ENCODE results near the gene GPR137. TPM values are rescaled to one million over a fixed set of nuclear protein-coding genes. Genes with fewer than 3 reads are reported as not detected.

GPR137 gene
- total and polyA plus RNA-seq, 9 of the 15 experiments (the other 6 are each of a cell fraction or from before 2014, with no cell fraction given) = 0.32 to 26.7 (median 10.7) TPM

GRCh38 chr11:64276653-64277431 lies 8.8 kb upstream of the GPR137 start:
- Histone ChIP-seq H3K9me1 (ENCODE audit: control insufficient read depth, insufficient read depth, low read length) (no peaks in the 10 kb centered on the region), H3K4me3 (no peak overlapping the region), H2AFZ (ENCODE audit: low read depth, low read length) (no peak overlapping the region), H3K36me3 (ENCODE audit: control insufficient read depth, insufficient read depth, low read length) (peaks cover 31% of the 10 kb centered on the region; the same call in 2 of the 3 replicates), H3K27me3 (ENCODE audit: control insufficient read depth in 2 of 2, insufficient read depth in 2 of 2, low read length in 2 of 2) (no peaks in the 10 kb centered on the region), H4K20me1 (replicated peaks; ENCODE audit: control insufficient read depth, insufficient read depth, low read length) (no peaks in the 10 kb centered on the region), H3K9ac (ENCODE audit: insufficient read depth in 1 of 2, low read depth in 2 of 2, low read length in 2 of 2) (peak overlapping the region in 1 of 2 experiments; percentile 78; a peak in 2 of 4 replicates), H3K4me2 (ENCODE audit: insufficient read depth, low read length) (no peak overlapping the region), H3K79me2 (ENCODE audit: control insufficient read depth, insufficient read depth, low read length) (peaks cover 27% of the 10 kb centered on the region), H3K4me1 (replicated peaks in 1 of 2; ENCODE audit: control insufficient read depth in 2 of 2, insufficient read depth in 2 of 2, low read length in 2 of 2) (peaks cover 15 to 37% of the 10 kb centered on the region in 2 experiments), H3K27ac (ENCODE audit: extremely low read depth, low read depth, low read length) (no peak overlapping the region), H3K9me3 (replicated peaks; ENCODE audit: control insufficient read depth, insufficient read depth, low read depth, low read length) (no peaks in the 10 kb centered on the region)
- DNase-seq (ENCODE audit: extremely low read depth in 1 of 4, low spot score in 3 of 4) = no peak
- TF ChIP-seq PHTF2 (CRISPR knock-in tag; IDR thresholded peaks at IDR 0.05) (no peak), E2F3 (CRISPR knock-in tag; IDR thresholded peaks at IDR 0.05) (no peak), TCF15 (CRISPR knock-in tag; IDR thresholded peaks at IDR 0.05) (no peak), AFF1 (IDR thresholded peaks at IDR 0.05; ENCODE audit: low read depth in 1 of 2, partially characterized antibody in 2 of 2) (no peak), RBFOX2 (IDR thresholded peaks at IDR 0.05; ENCODE audit: low read depth, low read length) (no peak), RBBP5 (IDR thresholded peaks at IDR 0.05; ENCODE audit: borderline replicate concordance, insufficient read depth, low read length, poor library complexity, severe bottlenecking) (no peak), ZNF143 (CRISPR knock-in tag; IDR thresholded peaks at IDR 0.05) (no peak), RREB1 (CRISPR knock-in tag; IDR thresholded peaks at IDR 0.05) (no peak)
- intact Hi-C loops (cut with micrococcal nuclease) (no loop called here), in situ Hi-C loops (cut with MboI) (no loop called here)
- ChIA-PET CTCF (ENCODE audit: low intra/inter-chr PET ratio) (interaction anchor here (0.5 kb wide), 1 partner anchor 78 kb away, joined by 3 read pairs; no protein-coding TSS in a partner anchor), POLR2A (interaction anchor here (0.6 to 1.0 kb wide), 3 partner anchors 9 to 600 kb away, joined by 3 read pairs; no protein-coding TSS in a partner anchor)
- no peak for ATAC-seq
- BruUV-seq (replicated peaks) = no TSS peak
- WGBS (ENCODE audit: insufficient coverage, low coverage, missing lambda C conversion rate) = 86% methylated on average over 17 of the region's 17 CpGs
- FAIRE-seq = no peak
